Parathyroid adenoma (tissue), 2 donors: Measurements from ENCODE around the gene SMCHD1.

Source experiments
- H2AFZ ChIP-seq: fragments of 300-600 bp; sonication (generic); one replicate; pipeline ENCODE4 v1.7.0; 2017; ENCODE audit warnings: antibody characterized with exemption, mild to moderate bottlenecking
- H3K27ac ChIP-seq: fragments of 300-600 bp; sonication (generic); one replicate; pipeline ENCODE4 v1.7.0; 2017
- H3K27me3 ChIP-seq: fragments of 300-600 bp; sonication (generic); one replicate; pipeline ENCODE4 v1.7.0; 2017; ENCODE audit warnings: low read length; ENCODE audit not compliant: control insufficient read depth, insufficient read depth
- H3K36me3 ChIP-seq: fragments of 300-600 bp; sonication (generic); one replicate; pipeline ENCODE4 v1.7.0; 2017; ENCODE audit warnings: low read length; ENCODE audit not compliant: control insufficient read depth, insufficient read depth
- H3K4me1 ChIP-seq: fragments of 300-600 bp; sonication (generic); one replicate; pipeline ENCODE4 v1.7.0; 2017; ENCODE audit warnings: control low read depth
- H3K4me2 ChIP-seq: fragments of 300-600 bp; sonication (generic); one replicate; pipeline ENCODE4 v1.7.0; 2017; ENCODE audit warnings: low read length
- H3K4me3 ChIP-seq: fragments of 300-600 bp; sonication (generic); one replicate; pipeline ENCODE4 v1.7.0; 2017; ENCODE audit warnings: low read depth, low read length
- H3K79me2 ChIP-seq: fragments of 300-600 bp; sonication (generic); one replicate; pipeline ENCODE4 v1.7.0; 2017; ENCODE audit warnings: control low read depth
- H3K9ac ChIP-seq: fragments of 300-600 bp; sonication (generic); one replicate; pipeline ENCODE4 v1.7.0; 2017; ENCODE audit warnings: mild to moderate bottlenecking
- H3K9me3 ChIP-seq: fragments of 300-600 bp; sonication (generic); one replicate; pipeline ENCODE4 v1.7.0; 2017; ENCODE audit warnings: low read length; ENCODE audit not compliant: control insufficient read depth
- CTCF ChIP-seq: fragments of 300-600 bp; sonication (generic); IDR thresholded peaks from one replicate; pipeline ENCODE4 v1.7.0; 2017; ENCODE audit warnings: antibody characterized with exemption, mild to moderate bottlenecking
- donor health status: primary hyperparathyroidism.

SMCHD1 gene

GRCh38 chr18:2776601-2777000 lies 121.1 kb downstream of the SMCHD1 start:
- peaks cover 8% of the 10 kb centered on the region for H3K79me2 ChIP-seq
- no peak for TF ChIP-seq CTCF
- no peak overlapping the region for H2AFZ ChIP-seq
- H3K4me2 ChIP-seq: no peak overlapping the region
- no peaks in the 10 kb centered on the region for H3K27me3 ChIP-seq
- no peaks in the 10 kb centered on the region for H3K36me3 ChIP-seq
- no peaks in the 10 kb centered on the region for H3K4me1 ChIP-seq
- no peak overlapping the region for H3K9ac ChIP-seq
- H3K27ac ChIP-seq: no peak overlapping the region
- no peak overlapping the region for H3K4me3 ChIP-seq
- no peaks in the 10 kb centered on the region for H3K9me3 ChIP-seq

- H3K9me3 ChIP-seq: no peaks in the 10 kb centered on the region
- H2AFZ ChIP-seq: no peak overlapping the region
- H3K4me2 ChIP-seq: no peak overlapping the region
- H3K27ac ChIP-seq: no peak overlapping the region
- H3K36me3 ChIP-seq: no peaks in the 10 kb centered on the region
- TF ChIP-seq CTCF: no peak
- H3K4me3 ChIP-seq: no peak overlapping the region
- no peak overlapping the region for H3K9ac ChIP-seq
- peaks cover 8% of the 10 kb centered on the region for H3K79me2 ChIP-seq
- no peaks in the 10 kb centered on the region for H3K27me3 ChIP-seq
- H3K4me1 ChIP-seq: no peaks in the 10 kb centered on the region
These were observed 121.7 kb downstream of the SMCHD1 start for GRCh38 chr18:2777241-2777640.

DNA sequence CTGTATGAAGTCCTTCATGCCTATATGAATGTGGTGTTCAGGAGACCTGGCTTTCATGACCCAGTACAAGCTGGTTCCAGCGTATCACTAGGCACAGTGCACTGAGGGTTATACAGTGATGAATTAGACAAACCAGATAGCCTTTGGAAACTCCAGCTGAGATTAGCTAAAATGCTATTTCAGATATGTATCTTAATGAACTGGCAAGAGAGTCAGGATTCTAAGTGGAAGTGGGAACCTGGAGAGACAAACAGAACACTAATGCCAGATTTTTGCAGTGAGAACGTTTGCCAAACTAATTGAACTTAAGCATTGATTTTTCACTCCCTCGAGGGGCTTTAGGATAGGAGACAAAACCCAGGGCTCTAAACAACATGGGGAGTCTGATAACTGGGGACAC lies 125.2 kb downstream of the SMCHD1 start:
- Histone ChIP-seq H3K27me3 (no peaks in the 10 kb centered on the region), H3K79me2 (peaks cover 10% of the 10 kb centered on the region), H3K27ac (no peak overlapping the region), H3K36me3 (no peaks in the 10 kb centered on the region), H3K4me3 (no peak overlapping the region), H3K9me3 (no peaks in the 10 kb centered on the region), H3K9ac (no peak overlapping the region), H3K4me2 (no peak overlapping the region), H3K4me1 (no peaks in the 10 kb centered on the region), H2AFZ (no peak overlapping the region)
- no peak for TF ChIP-seq CTCF

GRCh38 chr18:2787225-2787624 lies 131.7 kb downstream of the SMCHD1 start:
- Histone ChIP-seq H3K4me1 (peaks cover 5% of the 10 kb centered on the region), H3K27me3 (no peaks in the 10 kb centered on the region), H2AFZ (no peak overlapping the region), H3K4me3 (no peak overlapping the region), H3K27ac (no peak overlapping the region), H3K9ac (no peak overlapping the region), H3K36me3 (no peaks in the 10 kb centered on the region), H3K9me3 (no peaks in the 10 kb centered on the region), H3K4me2 (no peak overlapping the region), H3K79me2 (peaks cover 10% of the 10 kb centered on the region)
- no peak for TF ChIP-seq CTCF

- H2AFZ ChIP-seq: no peak overlapping the region
- no peak for TF ChIP-seq CTCF
- no peak overlapping the region for H3K4me3 ChIP-seq
- H3K9ac ChIP-seq: no peak overlapping the region
- H3K79me2 ChIP-seq: peaks cover 3% of the 10 kb centered on the region
- no peaks in the 10 kb centered on the region for H3K4me1 ChIP-seq
- no peak overlapping the region for H3K27ac ChIP-seq
- H3K4me2 ChIP-seq: no peak overlapping the region
- H3K9me3 ChIP-seq: no peaks in the 10 kb centered on the region
- no peaks in the 10 kb centered on the region for H3K36me3 ChIP-seq
- H3K27me3 ChIP-seq: no peaks in the 10 kb centered on the region
These were observed 136.9 kb downstream of the SMCHD1 start for GRCh38 chr18:2792395-2792794.
